ENCODE data around the gene ZNF385C. TPM values are rescaled to one million over a fixed set of nuclear protein-coding genes. Genes with fewer than 3 reads are reported as not detected.

The ZNF385C gene
- total RNA-seq, 2 donors from 2014 or later = 1.4 to 2.1 TPM

GRCh38 chr17:42055496-42055895 is 42.8 kb downstream of the ZNF385C start:
- peaks cover 26% of the 10 kb centered on the region for H3K27me3 Mint-ChIP-seq (ENCODE audit: insufficient read depth)
- no peak overlapping the region for H3K27ac Mint-ChIP-seq
- no peaks in the 10 kb centered on the region for H3K27me3 ChIP-seq (ENCODE audit: control insufficient read depth, insufficient read depth, low read length, poor library complexity, severe bottlenecking)
- H3K4me1 Mint-ChIP-seq = peaks cover 34% of the 10 kb centered on the region
- no peaks in the 10 kb centered on the region for H3K36me3 Mint-ChIP-seq (ENCODE audit: low read depth)
- WGBS, 2 experiments (ENCODE audit: insufficient coverage in 1 of 2, insufficient read length in 1 of 2) = 52 to 80% methylated on average over 1 to 6 of the region's 6 CpGs
- H3K27ac ChIP-seq (ENCODE audit: low read depth, low read length) = no peak overlapping the region
- no peaks in the 10 kb centered on the region for H3K9me3 ChIP-seq (ENCODE audit: control insufficient read depth, low read length)
- peak; percentile 78 for DNase-seq
- no peaks in the 10 kb centered on the region for H3K9me3 Mint-ChIP-seq
- H3K4me3 ChIP-seq (ENCODE audit: low read length) = no peak overlapping the region
- no peak for TF ChIP-seq CTCF (conservative IDR thresholded peaks at IDR 0.05)
- H3K4me3 Mint-ChIP-seq = peak overlapping the region; percentile 14
- no peak overlapping the region for H3K9ac ChIP-seq (ENCODE audit: extremely low read depth, low read length, poor library complexity, severe bottlenecking)
- H3K4me1 ChIP-seq (ENCODE audit: control insufficient read depth, insufficient read depth, low read length) = peaks cover 10% of the 10 kb centered on the region
- H3K36me3 ChIP-seq (ENCODE audit: control insufficient read depth, insufficient read depth, low read length) = no peaks in the 10 kb centered on the region

- Mint-ChIP-seq H3K4me1 (peaks cover 34% of the 10 kb centered on the region), H3K4me3 (peak overlapping the region; percentile 14), H3K27me3 (ENCODE audit: insufficient read depth) (peaks cover 26% of the 10 kb centered on the region), H3K9me3 (no peaks in the 10 kb centered on the region), H3K36me3 (ENCODE audit: low read depth) (no peaks in the 10 kb centered on the region), H3K27ac (no peak overlapping the region)
- no peak overlapping the region for H3K27ac ChIP-seq (ENCODE audit: low read depth, low read length)
- no peak for DNase-seq
- no peaks in the 10 kb centered on the region for H3K36me3 ChIP-seq (ENCODE audit: control insufficient read depth, insufficient read depth, low read length)
- H3K9me3 ChIP-seq (ENCODE audit: control insufficient read depth, low read length) = no peaks in the 10 kb centered on the region
- peaks cover 10% of the 10 kb centered on the region for H3K4me1 ChIP-seq (ENCODE audit: control insufficient read depth, insufficient read depth, low read length)
- H3K9ac ChIP-seq (ENCODE audit: extremely low read depth, low read length, poor library complexity, severe bottlenecking) = no peak overlapping the region
- no peak for TF ChIP-seq CTCF (conservative IDR thresholded peaks at IDR 0.05)
- no peak overlapping the region for H3K4me3 ChIP-seq (ENCODE audit: low read length)
- H3K27me3 ChIP-seq (ENCODE audit: control insufficient read depth, insufficient read depth, low read length, poor library complexity, severe bottlenecking) = no peaks in the 10 kb centered on the region
- 30% methylated on average over 3 of the region's 3 CpGs; no CpG with 5 or more reads in 1 of the 2 experiments for WGBS, 2 experiments (ENCODE audit: insufficient coverage in 1 of 2, insufficient read length in 1 of 2)
Measured at GRCh38 chr17:42055027-42055426, 43.2 kb downstream of the ZNF385C start.

GRCh38 chr17:42053731-42054500 is 44.4 kb downstream of the ZNF385C start:
- 47 to 50% methylated on average over 2 to 11 of the region's 12 CpGs for WGBS, 2 experiments (ENCODE audit: insufficient coverage in 1 of 2, insufficient read length in 1 of 2)
- no peak overlapping the region for H3K27ac ChIP-seq (ENCODE audit: low read depth, low read length)
- H3K27me3 ChIP-seq (ENCODE audit: control insufficient read depth, insufficient read depth, low read length, poor library complexity, severe bottlenecking) = no peaks in the 10 kb centered on the region
- H3K27me3 Mint-ChIP-seq (ENCODE audit: insufficient read depth) = peaks cover 26% of the 10 kb centered on the region
- no peak overlapping the region for H3K27ac Mint-ChIP-seq
- H3K9me3 ChIP-seq (ENCODE audit: control insufficient read depth, low read length) = no peaks in the 10 kb centered on the region
- peak; percentile 77 for DNase-seq
- no peaks in the 10 kb centered on the region for H3K9me3 Mint-ChIP-seq
- H3K4me1 ChIP-seq (ENCODE audit: control insufficient read depth, insufficient read depth, low read length) = peaks cover 10% of the 10 kb centered on the region
- no peaks in the 10 kb centered on the region for H3K36me3 Mint-ChIP-seq (ENCODE audit: low read depth)
- TF ChIP-seq CTCF (conservative IDR thresholded peaks at IDR 0.05) = no peak
- H3K9ac ChIP-seq (ENCODE audit: extremely low read depth, low read length, poor library complexity, severe bottlenecking) = no peak overlapping the region
- H3K4me3 ChIP-seq (ENCODE audit: low read length) = no peak overlapping the region
- peaks cover 37% of the 10 kb centered on the region for H3K4me1 Mint-ChIP-seq
- H3K36me3 ChIP-seq (ENCODE audit: control insufficient read depth, insufficient read depth, low read length) = no peaks in the 10 kb centered on the region
- H3K4me3 Mint-ChIP-seq = no peak overlapping the region

Measured in endodermal cell (in vitro differentiated cells).